IPS-11a (cell line): ENCODE measurements around the gene JMJD1C.

Experiments
- H3K4me3 ChIP-seq: one replicate; pipeline ENCODE4 v1.5.1; 2013; ENCODE audit warnings: low read depth, low read length, control low read depth

JMJD1C gene

GRCh38 chr10:63438506-63439498, 27.0 kb downstream of the JMJD1C start:
- no peak overlapping the region for H3K4me3 ChIP-seq

GRCh38 chr10:63437116-63437949, 28.4 kb downstream of the JMJD1C start:
- no peak overlapping the region for H3K4me3 ChIP-seq

- no peak overlapping the region for H3K4me3 ChIP-seq
These were observed 29.6 kb downstream of the JMJD1C start for GRCh38 chr10:63436225-63436624.

- H3K4me3 ChIP-seq, result no peak overlapping the region
These were observed 30.6 kb downstream of the JMJD1C start for GRCh38 chr10:63434866-63435854.

- H3K4me3 ChIP-seq, result no peak overlapping the region
These were observed 33.6 kb downstream of the JMJD1C start for GRCh38 chr10:63431962-63432797.

- H3K4me3 ChIP-seq, result no peak overlapping the region
These were observed 34.8 kb downstream of the JMJD1C start for GRCh38 chr10:63430999-63431356.

- no peak overlapping the region for H3K4me3 ChIP-seq
These were observed 35.4 kb downstream of the JMJD1C start for GRCh38 chr10:63430091-63430998.

- H3K4me3 ChIP-seq, result no peak overlapping the region
These were observed 36.5 kb downstream of the JMJD1C start for GRCh38 chr10:63429281-63429680.

- no peak overlapping the region for H3K4me3 ChIP-seq
These were observed 38.8 kb downstream of the JMJD1C start for GRCh38 chr10:63427013-63427412.

- no peak overlapping the region for H3K4me3 ChIP-seq
These were observed 40.3 kb downstream of the JMJD1C start for GRCh38 chr10:63425512-63425911.

GRCh38 chr10:63424576-63424975, 41.2 kb downstream of the JMJD1C start:
- H3K4me3 ChIP-seq, result no peak overlapping the region

- H3K4me3 ChIP-seq, result no peak overlapping the region
These were observed 42.3 kb downstream of the JMJD1C start for GRCh38 chr10:63423494-63423893.

GRCh38 chr10:63421591-63421990, 44.2 kb downstream of the JMJD1C start:
- H3K4me3 ChIP-seq, result no peak overlapping the region

- no peak overlapping the region for H3K4me3 ChIP-seq
These were observed 49.4 kb downstream of the JMJD1C start for GRCh38 chr10:63416376-63416775.

GRCh38 chr10:63415640-63416244, 50.0 kb downstream of the JMJD1C start:
- H3K4me3 ChIP-seq, result no peak overlapping the region

GRCh38 chr10:63414481-63415260, 51.1 kb downstream of the JMJD1C start:
- H3K4me3 ChIP-seq, result no peak overlapping the region

- H3K4me3 ChIP-seq, result no peak overlapping the region
These were observed 52.3 kb downstream of the JMJD1C start for GRCh38 chr10:63413429-63413828.
